ENCODE data around the gene HAPLN1. TPM values are rescaled to one million over a fixed set of nuclear protein-coding genes. Genes with fewer than 3 reads are reported as not detected.

HAPLN1 gene
- total and polyA plus RNA-seq, 4 donors, result 5.0 to 28.4 (median 7.0) TPM

- H3K36me3 ChIP-seq (ENCODE audit: control insufficient read depth, insufficient read depth, low read length), result no peaks in the 10 kb centered on the region
- H3K27ac ChIP-seq (ENCODE audit: low read depth, low read length), result no peak overlapping the region
- no peaks in the 10 kb centered on the region for H3K9me3 ChIP-seq (ENCODE audit: control insufficient read depth, insufficient read depth, low read length)
- no peaks in the 10 kb centered on the region for H3K27me3 ChIP-seq (ENCODE audit: control insufficient read depth, insufficient read depth, low read length)
- H3K4me1 ChIP-seq (ENCODE audit: control insufficient read depth, insufficient read depth, low read length), result no peaks in the 10 kb centered on the region
- no peak for DNase-seq (ENCODE audit: low read depth in 4 of 6, low spot score in 6 of 6)
- WGBS (ENCODE audit: insufficient coverage), result 94% methylated on average over 1 of the region's 6 CpGs
- no peak overlapping the region for H3K4me3 ChIP-seq (ENCODE audit: low read depth, low read length)
Observed at GRCh38 chr5:83701886-83702285, 18.8 kb downstream of the HAPLN1 start.

- Histone ChIP-seq H3K27ac (ENCODE audit: low read depth, low read length) (no peak overlapping the region), H3K4me3 (ENCODE audit: low read depth, low read length) (no peak overlapping the region), H3K4me1 (ENCODE audit: control insufficient read depth, insufficient read depth, low read length) (no peaks in the 10 kb centered on the region), H3K36me3 (ENCODE audit: control insufficient read depth, insufficient read depth, low read length) (no peaks in the 10 kb centered on the region), H3K27me3 (ENCODE audit: control insufficient read depth, insufficient read depth, low read length) (no peaks in the 10 kb centered on the region), H3K9me3 (ENCODE audit: control insufficient read depth, insufficient read depth, low read length) (no peaks in the 10 kb centered on the region)
- whole genome bisulfite sequencing (ENCODE audit: insufficient coverage), result no CpG with 5 or more reads among the region's 1 CpG
- DNase-seq (ENCODE audit: low read depth in 4 of 6, low spot score in 6 of 6), result no peak
Observed at GRCh38 chr5:83689881-83690280, 30.8 kb downstream of the HAPLN1 start.

DNA sequence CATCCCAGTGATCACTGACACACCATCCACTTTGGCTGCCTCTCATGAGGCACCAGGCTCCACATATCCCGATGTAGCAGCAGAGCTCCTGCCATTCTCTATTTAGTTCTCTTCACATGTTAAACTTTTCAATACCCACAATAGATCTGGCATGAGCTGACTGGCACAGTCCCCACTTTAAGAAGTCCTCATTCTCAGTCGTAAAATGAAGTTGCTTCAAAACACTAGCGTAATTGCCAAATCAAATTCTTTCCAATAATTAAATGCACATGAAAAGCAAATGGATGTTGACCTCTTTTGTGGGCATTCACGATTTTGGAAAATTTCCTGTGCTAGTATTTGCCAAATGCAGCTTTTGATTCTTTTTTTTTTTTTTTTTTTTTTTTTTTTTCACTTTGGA, 32.4 kb downstream of the HAPLN1 start:
- Histone ChIP-seq H3K9me3 (ENCODE audit: control insufficient read depth, insufficient read depth, low read length) (no peaks in the 10 kb centered on the region), H3K4me3 (ENCODE audit: low read depth, low read length) (no peak overlapping the region), H3K27me3 (ENCODE audit: control insufficient read depth, insufficient read depth, low read length) (no peaks in the 10 kb centered on the region), H3K36me3 (ENCODE audit: control insufficient read depth, insufficient read depth, low read length) (no peaks in the 10 kb centered on the region), H3K27ac (ENCODE audit: low read depth, low read length) (no peak overlapping the region), H3K4me1 (ENCODE audit: control insufficient read depth, insufficient read depth, low read length) (no peaks in the 10 kb centered on the region)
- 60% methylated on average over 1 of the region's 4 CpGs for WGBS (ENCODE audit: insufficient coverage)
- DNase-seq (ENCODE audit: low read depth in 4 of 6, low spot score in 6 of 6), result peak in 4 of 6 donors; percentile 20 to 87 (median 38)

GRCh38 chr5:83687124-83687619, 33.5 kb downstream of the HAPLN1 start:
- DNase-seq (ENCODE audit: low read depth in 4 of 6, low spot score in 6 of 6), result no peak
- H3K27me3 ChIP-seq (ENCODE audit: control insufficient read depth, insufficient read depth, low read length), result no peaks in the 10 kb centered on the region
- H3K27ac ChIP-seq (ENCODE audit: low read depth, low read length), result no peak overlapping the region
- H3K36me3 ChIP-seq (ENCODE audit: control insufficient read depth, insufficient read depth, low read length), result no peaks in the 10 kb centered on the region
- no peaks in the 10 kb centered on the region for H3K9me3 ChIP-seq (ENCODE audit: control insufficient read depth, insufficient read depth, low read length)
- WGBS (ENCODE audit: insufficient coverage), result no CpG with 5 or more reads among the region's 2 CpGs
- H3K4me1 ChIP-seq (ENCODE audit: control insufficient read depth, insufficient read depth, low read length), result no peaks in the 10 kb centered on the region
- no peak overlapping the region for H3K4me3 ChIP-seq (ENCODE audit: low read depth, low read length)

DNA sequence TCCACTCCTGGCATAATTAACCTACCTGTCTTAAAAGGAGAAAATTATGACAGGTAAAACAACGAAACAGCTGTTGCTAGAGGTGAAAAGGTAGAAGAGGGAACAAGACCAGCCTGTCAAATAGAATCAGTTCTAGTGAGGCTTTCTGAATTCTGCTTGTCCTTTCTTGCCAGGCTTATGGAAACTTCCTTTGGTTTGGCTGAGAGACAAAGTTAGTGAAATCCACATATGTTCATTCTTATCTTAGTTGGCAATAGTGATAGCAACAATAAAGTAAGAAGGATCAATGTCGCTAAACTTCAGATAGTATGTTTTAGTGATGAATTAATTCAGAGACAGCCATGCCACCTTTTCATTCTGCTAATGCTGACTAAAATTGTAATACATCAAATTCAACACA, 34.4 kb downstream of the HAPLN1 start:
- Histone ChIP-seq H3K4me3 (ENCODE audit: low read depth, low read length) (no peak overlapping the region), H3K4me1 (ENCODE audit: control insufficient read depth, insufficient read depth, low read length) (no peaks in the 10 kb centered on the region), H3K9me3 (ENCODE audit: control insufficient read depth, insufficient read depth, low read length) (no peaks in the 10 kb centered on the region), H3K36me3 (ENCODE audit: control insufficient read depth, insufficient read depth, low read length) (no peaks in the 10 kb centered on the region), H3K27me3 (ENCODE audit: control insufficient read depth, insufficient read depth, low read length) (no peaks in the 10 kb centered on the region), H3K27ac (ENCODE audit: low read depth, low read length) (no peak overlapping the region)
- peak in 1 of 6 donors; percentile 65 for DNase-seq (ENCODE audit: low read depth in 4 of 6, low spot score in 6 of 6)
- WGBS (ENCODE audit: insufficient coverage), result no CpG with 5 or more reads among the region's 2 CpGs

DNA sequence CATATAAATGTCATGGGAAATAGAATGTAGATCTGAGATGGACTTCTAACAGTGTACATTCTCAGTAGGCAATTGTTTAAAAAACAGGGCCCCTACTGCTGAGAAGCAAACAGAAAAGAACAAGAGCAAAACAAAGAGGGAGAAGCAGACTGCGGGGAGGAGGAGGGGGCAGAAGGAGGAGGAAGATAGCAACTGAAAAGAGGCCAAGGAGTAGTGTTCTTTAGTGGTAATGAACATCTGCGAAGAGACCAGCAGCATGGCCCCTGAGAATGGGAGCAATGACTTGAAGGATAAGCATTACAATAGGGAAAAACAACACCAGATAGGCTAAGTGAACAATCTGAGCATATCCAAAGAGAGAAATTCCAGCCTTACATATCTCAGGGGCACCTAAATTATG, 36.8 kb downstream of the HAPLN1 start:
- Histone ChIP-seq H3K4me1 (ENCODE audit: control insufficient read depth, insufficient read depth, low read length) (no peaks in the 10 kb centered on the region), H3K9me3 (ENCODE audit: control insufficient read depth, insufficient read depth, low read length) (no peaks in the 10 kb centered on the region), H3K27ac (ENCODE audit: low read depth, low read length) (no peak overlapping the region), H3K36me3 (ENCODE audit: control insufficient read depth, insufficient read depth, low read length) (no peaks in the 10 kb centered on the region), H3K4me3 (ENCODE audit: low read depth, low read length) (no peak overlapping the region), H3K27me3 (ENCODE audit: control insufficient read depth, insufficient read depth, low read length) (no peaks in the 10 kb centered on the region)
- 25% methylated on average over 1 of the region's 2 CpGs for WGBS (ENCODE audit: insufficient coverage)
- DNase-seq (ENCODE audit: low read depth in 4 of 6, low spot score in 6 of 6), result no peak

DNA sequence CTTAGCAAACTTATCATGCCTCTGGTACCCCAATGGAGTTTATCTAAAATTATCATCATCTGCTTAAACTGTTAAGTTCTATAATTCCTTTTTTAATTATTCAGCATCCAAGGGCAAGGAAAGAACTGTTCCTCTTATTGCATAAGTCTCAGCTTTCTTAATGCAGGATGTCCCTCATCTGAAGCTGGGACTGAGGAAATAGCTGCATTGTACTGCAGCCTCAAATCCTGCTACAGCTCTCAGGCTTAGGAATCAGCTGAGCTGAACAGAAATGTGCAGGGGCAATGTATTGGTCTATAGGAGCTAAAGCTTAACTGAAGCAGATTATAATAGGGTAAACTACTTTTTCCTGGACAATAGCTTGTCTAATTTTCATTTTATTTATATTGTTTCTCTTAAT, 48.0 kb downstream of the HAPLN1 start:
- no peak overlapping the region for H3K4me3 ChIP-seq (ENCODE audit: low read depth, low read length)
- peak in 1 of 6 donors; percentile 34 for DNase-seq (ENCODE audit: low read depth in 4 of 6, low spot score in 6 of 6)
- no peaks in the 10 kb centered on the region for H3K4me1 ChIP-seq (ENCODE audit: control insufficient read depth, insufficient read depth, low read length)
- no peaks in the 10 kb centered on the region for H3K27me3 ChIP-seq (ENCODE audit: control insufficient read depth, insufficient read depth, low read length)
- H3K36me3 ChIP-seq (ENCODE audit: control insufficient read depth, insufficient read depth, low read length), result no peaks in the 10 kb centered on the region
- H3K27ac ChIP-seq (ENCODE audit: low read depth, low read length), result no peak overlapping the region
- H3K9me3 ChIP-seq (ENCODE audit: control insufficient read depth, insufficient read depth, low read length), result no peaks in the 10 kb centered on the region

DNA sequence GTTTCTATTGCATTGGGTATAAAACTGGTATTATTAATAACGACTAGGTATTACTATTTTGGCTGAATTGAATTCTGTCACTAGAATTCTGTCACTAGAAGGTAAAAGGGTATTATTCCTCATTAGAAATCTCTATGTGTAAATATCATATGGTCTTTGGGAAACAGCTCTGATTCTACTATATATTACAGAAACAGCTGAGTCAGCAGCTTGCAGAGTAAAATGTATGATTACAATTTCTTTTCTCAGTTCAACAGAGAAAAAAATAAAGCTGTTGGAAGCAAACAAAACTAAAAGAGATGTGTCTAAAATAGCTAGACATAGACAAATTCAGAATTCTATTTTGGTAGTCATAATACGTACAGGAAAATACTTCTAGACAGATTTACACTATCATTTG, 48.5 kb downstream of the HAPLN1 start:
- Histone ChIP-seq H3K4me3 (ENCODE audit: low read depth, low read length) (no peak overlapping the region), H3K36me3 (ENCODE audit: control insufficient read depth, insufficient read depth, low read length) (no peaks in the 10 kb centered on the region), H3K4me1 (ENCODE audit: control insufficient read depth, insufficient read depth, low read length) (no peaks in the 10 kb centered on the region), H3K27me3 (ENCODE audit: control insufficient read depth, insufficient read depth, low read length) (no peaks in the 10 kb centered on the region), H3K27ac (ENCODE audit: low read depth, low read length) (no peak overlapping the region), H3K9me3 (ENCODE audit: control insufficient read depth, insufficient read depth, low read length) (no peaks in the 10 kb centered on the region)
- no peak for DNase-seq (ENCODE audit: low read depth in 4 of 6, low spot score in 6 of 6)
- WGBS (ENCODE audit: insufficient coverage), result no CpG with 5 or more reads among the region's 2 CpGs

GRCh38 chr5:83665631-83666030, 55.0 kb downstream of the HAPLN1 start:
- Histone ChIP-seq H3K4me1 (ENCODE audit: control insufficient read depth, insufficient read depth, low read length) (no peaks in the 10 kb centered on the region), H3K4me3 (ENCODE audit: low read depth, low read length) (no peak overlapping the region), H3K9me3 (ENCODE audit: control insufficient read depth, insufficient read depth, low read length) (no peaks in the 10 kb centered on the region), H3K27me3 (ENCODE audit: control insufficient read depth, insufficient read depth, low read length) (no peaks in the 10 kb centered on the region), H3K36me3 (ENCODE audit: control insufficient read depth, insufficient read depth, low read length) (no peaks in the 10 kb centered on the region), H3K27ac (ENCODE audit: low read depth, low read length) (no peak overlapping the region)
- DNase-seq (ENCODE audit: low read depth in 4 of 6, low spot score in 6 of 6), result no peak

DNA sequence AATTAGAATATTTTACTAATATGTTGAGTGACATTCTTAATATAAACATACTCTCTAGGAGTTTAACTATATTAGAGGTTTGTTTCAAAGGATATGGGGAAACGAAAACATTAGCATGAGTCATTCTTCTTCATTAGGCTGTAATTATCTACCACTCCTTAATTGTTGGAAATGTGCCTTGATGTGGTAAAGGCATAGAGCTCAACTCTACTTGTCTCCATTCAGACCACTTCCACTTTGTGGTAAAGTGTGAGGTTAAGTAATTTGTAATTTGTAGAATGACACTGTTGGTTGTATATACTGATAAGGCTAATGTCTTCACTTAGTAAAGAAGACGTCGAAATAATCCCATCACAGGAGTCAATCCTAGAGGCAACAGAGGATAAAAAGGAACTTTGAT, 58.1 kb downstream of the HAPLN1 start:
- Histone ChIP-seq H3K4me3 (ENCODE audit: low read depth, low read length) (no peak overlapping the region), H3K27ac (ENCODE audit: low read depth, low read length) (no peak overlapping the region), H3K36me3 (ENCODE audit: control insufficient read depth, insufficient read depth, low read length) (no peaks in the 10 kb centered on the region), H3K4me1 (ENCODE audit: control insufficient read depth, insufficient read depth, low read length) (no peaks in the 10 kb centered on the region), H3K9me3 (ENCODE audit: control insufficient read depth, insufficient read depth, low read length) (no peaks in the 10 kb centered on the region), H3K27me3 (ENCODE audit: control insufficient read depth, insufficient read depth, low read length) (no peaks in the 10 kb centered on the region)
- WGBS (ENCODE audit: insufficient coverage), result no CpG with 5 or more reads among the region's 3 CpGs
- no peak for DNase-seq (ENCODE audit: low read depth in 4 of 6, low spot score in 6 of 6)

Data from spinal cord (tissue), 10 donors.